GM21786 (cell line): ENCODE results near the gene UTP14A.

Experiments used
- ATAC-seq: cut with Tn5 transposase; IDR thresholded peaks from one replicate; pipeline ENCODE4 v1.9.1; 2021; ENCODE audit not compliant: unreplicated experiment

Gene UTP14A

DNA sequence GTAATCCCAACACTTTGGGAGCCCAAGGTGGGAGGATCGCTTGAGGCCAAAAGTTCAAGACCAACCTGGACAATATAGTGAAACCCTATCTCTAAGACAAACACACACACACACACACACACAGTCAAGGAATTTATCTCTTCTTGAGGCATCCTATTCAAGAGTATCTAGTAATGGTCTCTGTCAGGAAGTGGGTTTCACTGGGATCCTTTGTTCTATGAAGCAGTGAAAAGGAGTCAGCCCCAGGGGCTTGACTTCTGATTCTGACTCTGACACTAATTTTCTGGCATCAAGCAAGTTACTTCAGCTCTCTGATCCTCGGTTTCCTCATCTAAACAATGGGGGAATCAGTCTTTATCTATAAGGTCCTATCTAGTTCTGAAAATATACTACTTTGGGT is 34.8 kb downstream of the UTP14A start:
- no peak for ATAC-seq

DNA sequence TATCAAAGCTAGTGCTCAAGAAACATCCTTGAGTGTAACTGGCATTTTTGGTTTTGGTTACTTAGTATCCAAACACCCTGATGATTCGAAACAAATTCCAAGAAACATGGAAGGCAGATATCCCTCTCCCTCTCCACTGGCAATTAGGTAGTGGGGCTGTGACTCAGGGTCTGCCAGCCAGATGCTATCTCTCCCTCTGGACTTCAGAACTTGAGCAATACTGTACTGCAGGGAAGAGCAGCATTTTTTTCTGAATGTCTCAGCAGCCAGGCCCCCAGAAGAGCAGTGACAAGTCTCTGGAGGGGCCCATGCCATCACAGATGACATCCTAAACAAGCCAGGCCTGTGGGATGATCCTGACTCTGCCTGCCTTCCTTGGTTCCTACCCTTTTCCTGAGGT is 39.2 kb downstream of the UTP14A start:
- no peak for ATAC-seq

DNA sequence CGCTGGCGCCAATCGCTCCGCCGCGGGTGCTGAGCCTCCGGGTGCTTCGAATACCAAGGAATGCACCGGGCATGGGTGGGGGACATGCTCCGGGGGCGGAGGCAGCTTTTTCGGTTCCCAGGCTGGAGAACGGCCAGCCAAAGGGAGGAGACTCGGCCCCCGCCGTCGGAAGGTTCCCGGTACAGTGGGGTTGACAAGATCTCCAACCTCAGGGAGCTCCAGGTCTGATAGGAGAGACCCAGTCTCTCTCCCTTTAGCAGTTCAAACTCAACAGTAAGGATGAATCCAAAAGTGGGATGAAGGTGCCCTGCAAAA is 47.3 kb downstream of the UTP14A start:
- no peak for ATAC-seq

DNA sequence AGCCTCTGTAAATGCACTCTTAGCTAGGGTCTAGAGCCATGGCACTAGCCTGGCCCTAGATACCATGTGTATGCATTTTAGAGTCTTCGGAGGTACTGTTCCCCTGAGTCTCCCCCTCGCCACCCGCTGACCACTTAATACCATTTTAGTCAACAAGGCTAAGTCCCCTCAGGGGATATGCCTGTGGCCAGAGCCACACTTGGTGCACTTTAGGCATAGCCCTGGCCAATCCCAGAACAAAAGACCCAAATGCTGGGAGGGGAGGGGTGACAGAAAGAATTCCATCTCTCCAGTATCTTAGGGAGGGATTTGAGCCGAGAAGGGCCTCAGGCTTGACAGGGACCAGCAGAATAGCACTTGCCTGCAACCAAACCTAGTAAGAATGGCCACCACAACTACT is 47.9 kb downstream of the UTP14A start:
- no peak for ATAC-seq

DNA sequence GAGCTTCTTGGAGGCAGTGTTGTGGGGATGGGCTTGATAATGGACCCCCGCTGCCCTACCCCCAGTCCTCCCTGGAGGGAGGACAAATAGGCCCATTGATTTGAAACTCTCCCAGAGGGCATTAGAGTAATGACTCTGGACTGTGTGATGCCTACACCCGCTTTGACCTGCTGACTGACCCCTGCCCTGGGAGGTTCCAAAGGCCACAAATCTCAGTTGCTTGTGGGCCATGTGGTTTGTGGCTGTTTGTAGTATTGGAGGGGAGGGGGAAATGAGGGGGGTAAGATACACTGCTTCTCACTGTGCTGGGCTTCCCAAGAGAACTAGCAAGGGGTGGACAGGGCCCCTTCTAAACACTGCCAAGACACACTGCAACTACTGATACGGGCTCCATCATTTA is 48.8 kb downstream of the UTP14A start:
- ATAC-seq, result no peak

DNA sequence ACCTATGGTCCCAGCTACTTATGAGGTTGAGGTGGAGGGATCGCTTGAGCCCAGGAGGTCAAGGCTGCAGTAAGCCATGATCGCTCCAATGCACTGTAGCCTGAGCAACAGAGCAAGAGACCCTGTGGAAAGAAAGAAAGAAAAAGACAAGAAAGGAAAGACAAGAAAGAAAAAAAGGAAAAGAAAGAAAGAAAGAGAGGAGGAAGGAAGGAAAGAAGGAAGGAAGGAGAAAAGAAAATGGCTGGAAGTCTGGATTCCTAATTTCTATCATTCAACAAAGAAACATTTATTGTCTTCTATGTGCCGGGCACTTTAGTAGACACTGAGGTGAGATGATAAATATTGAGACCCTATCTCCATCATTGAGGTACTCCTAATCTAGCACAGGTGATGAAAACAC is 49.7 kb downstream of the UTP14A start:
- no peak for ATAC-seq

DNA sequence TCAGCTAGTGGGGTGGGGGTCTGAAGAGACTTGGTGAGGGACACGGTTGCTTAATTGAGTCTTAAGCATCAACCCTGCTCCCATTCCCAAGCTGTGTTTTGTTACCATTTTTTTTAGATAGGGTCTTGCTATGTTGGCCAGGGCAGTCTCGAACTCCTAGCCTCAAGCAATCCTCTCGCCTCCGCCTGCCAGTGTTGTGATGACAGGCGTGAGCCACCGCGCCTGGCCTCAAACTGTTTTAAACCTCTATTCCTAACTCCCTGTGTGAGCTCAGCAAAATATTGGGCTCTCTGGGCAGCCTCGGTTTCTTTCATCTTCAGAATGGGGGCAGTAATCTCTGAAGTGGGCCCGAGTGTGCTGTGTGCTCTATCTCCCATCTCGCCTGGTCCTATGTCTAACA is 50.2 kb downstream of the UTP14A start:
- ATAC-seq, result no peak

DNA sequence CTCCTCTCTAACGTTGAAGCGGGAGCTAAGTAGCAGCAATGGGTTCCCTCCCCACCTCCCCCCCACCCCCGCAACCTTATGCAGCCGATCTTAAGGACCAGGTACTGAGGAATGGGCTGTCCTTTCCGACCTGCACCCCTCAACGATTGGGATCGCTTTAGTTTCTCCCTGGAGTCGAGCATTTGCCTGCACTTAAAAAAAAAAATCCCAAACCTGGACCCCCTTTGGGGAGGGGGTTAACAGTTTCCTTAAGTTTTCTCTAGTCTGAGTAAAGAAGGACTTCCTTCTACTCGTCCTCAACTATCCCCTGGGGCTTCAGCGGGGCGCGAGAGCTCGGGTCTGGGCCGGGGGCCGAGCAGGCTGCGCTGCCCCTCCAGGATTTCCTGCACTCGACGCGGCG is 50.8 kb downstream of the UTP14A start:
- ATAC-seq, result no peak

DNA sequence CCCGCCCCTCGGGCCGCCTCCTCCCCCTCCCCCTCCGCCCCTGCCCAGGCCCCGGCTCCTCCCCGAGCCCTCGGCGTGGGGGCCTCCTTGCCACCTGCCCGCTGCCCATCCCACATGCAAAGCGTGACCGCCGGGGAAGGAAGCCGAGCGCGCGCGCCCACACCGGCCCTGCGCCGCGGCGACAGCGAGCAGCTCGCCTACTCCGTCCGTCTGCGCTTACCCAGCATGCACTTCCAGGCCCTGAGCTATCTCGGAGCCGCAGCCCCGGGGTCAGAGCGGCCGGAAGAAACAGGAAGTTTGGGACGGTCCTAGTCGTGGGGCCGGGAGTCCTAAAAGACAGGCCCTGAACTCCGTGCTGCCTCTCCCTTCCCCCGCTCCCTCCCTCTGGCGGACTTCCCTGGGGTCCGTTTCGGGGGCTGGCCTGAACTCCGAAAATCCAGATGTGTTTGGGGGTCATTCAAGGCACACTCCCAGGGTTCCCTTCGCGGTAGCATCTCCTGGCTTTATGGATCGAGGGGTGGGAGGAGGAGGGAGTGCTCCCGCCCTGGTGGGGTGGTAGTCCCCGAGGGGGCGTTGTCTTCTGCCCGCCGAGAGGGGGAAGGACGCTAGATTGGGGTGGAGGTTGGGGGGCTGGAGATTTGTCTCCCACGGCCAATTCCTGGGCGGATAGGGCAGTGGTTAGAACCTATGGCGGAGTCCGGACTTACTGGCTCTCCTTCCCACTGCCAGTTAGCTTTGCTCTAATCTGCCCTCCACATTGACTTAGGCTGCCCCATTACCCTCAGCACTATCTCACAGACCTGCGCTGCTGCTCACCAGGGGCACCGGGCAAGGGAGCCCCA is 51.5 kb downstream of the UTP14A start:
- ATAC-seq, result peak; percentile 57

DNA sequence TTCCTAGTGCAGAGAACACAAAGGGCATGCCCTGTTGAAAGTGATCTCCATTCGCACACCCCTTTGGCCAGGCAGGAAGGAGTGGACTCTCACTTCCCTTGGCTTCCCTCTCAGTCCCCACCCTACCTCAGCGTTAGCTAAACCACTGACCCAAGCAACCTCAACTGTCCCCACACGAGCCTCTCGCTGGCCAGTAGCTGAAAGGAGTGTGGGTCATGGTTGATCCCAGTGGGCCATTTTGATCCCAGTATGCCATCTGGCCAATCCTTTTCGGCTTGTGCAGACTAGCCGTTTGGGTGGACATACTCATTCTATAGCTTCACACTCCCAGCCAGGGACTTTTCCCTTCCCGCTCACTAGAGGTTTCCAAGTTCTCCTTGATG is 52.1 kb downstream of the UTP14A start:
- ATAC-seq, result no peak

DNA sequence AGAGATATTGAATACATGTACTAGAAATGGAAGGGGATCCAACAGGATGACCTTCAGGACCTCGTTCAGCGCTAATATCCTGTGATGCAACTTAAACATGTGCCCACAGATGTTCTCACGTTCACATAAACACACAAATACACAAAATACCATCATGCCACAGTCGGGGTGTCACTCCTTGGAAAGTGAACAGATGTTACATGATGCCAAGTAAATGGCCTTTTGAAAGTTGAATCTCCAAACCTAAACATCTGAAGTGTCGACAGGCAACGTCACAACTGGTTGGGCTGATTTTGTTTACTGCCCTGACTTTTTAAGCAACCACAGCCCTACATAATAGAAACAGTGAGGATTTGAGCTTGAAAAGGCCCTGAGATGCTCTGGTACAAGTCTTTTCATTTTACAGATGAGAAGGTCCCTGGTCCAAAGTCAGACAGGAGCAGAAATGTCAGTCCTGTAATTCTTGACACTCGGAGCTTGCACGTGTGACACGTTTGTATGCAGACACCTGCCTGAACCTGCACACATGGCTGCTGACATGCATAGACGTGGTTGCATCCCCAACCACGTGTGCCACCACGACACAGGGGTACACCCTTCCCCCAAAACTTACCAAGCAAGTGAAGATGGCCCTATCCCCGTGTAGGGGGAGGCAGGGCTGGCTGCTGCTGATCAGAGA is 53.0 kb downstream of the UTP14A start:
- ATAC-seq, result no peak

DNA sequence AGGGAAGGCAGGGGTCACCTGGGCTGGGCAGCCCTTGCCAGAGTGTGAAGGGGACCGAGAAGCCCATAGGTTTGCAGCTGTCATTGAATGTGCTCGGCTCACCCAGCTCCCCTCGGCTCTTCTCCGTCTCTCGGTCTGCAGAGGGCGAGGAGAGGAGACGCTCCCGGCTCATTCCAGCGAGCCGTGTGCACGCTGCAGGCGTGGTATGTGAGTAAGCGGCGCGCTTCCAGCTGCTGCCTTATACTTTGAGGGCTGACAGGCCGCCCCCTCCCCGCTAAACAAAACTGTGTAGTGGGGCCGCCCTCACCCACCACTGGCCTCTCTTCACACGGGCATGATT is 53.5 kb downstream of the UTP14A start:
- no peak for ATAC-seq

DNA sequence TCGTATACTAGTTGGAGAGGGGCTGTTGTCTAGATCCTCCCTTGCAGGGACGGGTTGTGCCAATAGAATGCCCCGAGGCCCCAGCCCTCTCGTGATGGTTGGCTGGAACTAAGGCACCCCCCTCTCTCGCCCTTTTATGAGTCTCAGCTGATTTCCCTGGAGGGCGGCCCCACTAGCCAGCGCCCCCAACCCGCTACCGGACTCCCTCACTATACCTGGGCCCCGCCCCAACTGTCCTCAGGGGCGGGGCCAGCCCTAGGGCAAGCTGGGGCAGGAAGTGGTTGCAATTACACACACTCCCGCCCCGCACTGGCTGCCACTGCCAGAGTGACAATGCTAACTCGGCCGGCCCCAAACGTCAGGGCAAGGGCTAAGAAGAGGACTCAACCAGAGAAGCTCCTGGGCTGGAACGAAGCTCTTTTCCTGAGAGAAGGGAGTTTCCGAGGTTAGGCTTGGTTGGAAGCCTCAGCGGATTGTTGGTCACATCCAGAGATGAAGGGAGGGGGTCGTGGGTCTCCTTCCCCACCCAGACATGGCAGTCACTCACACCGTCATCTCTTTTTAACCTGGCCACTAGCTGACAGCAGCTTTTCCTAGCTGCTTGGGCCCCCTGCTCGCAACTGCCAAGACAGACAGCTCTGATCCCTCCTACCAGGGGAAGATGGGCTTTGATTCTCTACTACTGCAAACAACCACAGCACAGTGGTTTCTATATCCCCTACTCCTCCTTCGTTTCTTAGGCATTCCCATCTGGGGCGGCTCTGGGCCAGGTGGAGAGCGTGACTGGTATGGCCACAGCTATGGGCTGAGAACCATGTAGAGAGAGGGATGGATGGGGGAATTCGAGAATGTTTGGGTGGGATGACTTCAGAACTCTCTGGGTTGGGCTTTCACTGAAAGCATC is 55.5 kb downstream of the UTP14A start:
- peak; percentile 77 for ATAC-seq

DNA sequence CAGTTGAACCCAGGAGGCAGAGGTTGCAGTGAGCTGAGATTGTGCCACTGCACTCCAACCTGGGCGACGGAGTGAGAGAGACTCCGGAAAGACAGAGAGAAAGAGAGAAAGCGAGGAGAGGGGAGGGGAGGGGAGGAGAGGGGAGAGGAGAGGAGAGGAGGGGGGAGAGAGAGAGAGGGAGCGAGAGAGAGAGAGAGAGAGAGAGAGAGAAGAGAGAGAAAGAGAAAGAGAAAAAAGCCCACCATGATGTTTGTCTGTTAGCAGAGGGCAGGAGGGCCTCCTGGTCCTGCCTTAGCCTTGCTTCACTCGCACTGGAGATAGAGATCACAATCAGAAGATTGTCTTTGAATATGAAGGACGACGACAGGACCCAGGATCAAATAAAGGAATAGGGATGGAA is 57.8 kb downstream of the UTP14A start:
- ATAC-seq, result no peak

DNA sequence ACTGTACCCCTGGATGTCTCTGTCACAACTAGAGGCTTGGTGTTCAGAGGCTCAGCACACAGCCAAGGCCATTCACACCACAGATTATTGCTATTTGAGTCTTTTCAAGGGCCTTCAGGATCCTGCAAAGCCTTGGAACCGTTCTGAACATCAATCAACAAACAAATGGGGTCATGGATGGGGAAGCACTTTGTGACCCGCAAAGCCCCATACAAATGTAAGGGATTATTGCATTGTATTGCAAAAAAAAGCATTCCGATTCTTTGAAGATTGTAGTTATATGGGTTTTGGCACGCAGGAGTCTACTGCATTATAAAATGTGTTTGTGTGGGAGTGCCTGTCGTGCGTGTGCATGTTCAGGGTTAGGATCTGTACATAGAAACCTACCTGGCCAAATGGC is 59.2 kb downstream of the UTP14A start:
- no peak for ATAC-seq

DNA sequence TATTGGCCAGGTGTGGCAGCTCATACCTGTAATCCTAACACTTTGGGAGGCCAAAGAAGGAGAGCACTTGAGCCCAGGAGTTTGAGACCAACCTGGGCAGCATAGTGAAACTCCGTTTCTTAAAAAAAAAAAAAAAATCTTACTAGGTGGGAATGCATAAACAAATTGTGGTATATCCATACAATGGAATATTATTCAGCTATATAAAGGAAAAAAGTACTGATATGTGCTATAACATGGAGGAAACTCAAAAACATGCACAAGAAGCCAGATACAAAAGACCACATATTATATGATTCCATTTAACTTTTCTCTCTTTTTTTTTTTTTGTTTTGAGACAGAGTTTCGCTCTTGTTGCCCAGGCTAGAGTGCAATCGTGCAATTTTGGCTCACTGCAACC is 63.0 kb downstream of the UTP14A start:
- no peak for ATAC-seq

DNA sequence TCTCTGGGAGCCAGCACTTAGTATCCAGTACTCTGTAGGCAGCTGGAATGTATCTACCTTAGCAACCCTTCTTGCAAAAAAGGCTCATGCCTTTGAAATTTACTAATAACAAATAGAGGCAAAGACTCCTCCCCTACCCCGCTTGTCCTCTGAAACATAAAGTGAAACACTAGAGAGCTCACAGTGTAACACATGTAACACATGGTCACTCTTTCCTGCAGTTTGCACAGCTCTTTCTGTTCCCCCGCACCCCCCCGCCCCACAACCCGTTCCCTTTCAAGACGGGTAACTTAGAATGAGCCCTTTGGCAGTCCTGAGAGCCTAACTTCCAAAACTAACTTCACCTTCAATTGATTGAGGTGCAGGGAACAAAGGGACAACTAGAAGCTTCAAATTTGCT is 70.5 kb downstream of the UTP14A start:
- no peak for ATAC-seq
